Activated naive CD4-positive, alpha-beta T cell (primary cell): Measurements from ENCODE around the gene GRM6.

Experiments
- DNase-seq, 4 experiments: peaks; one replicate each; lab custom pipeline; 2025; lab: John Stamatoyannopoulos, UW

The GRM6 gene

GRCh38 chr5:178994580-178995340 is at the start of gene GRM6:
TSS of gene GRM6 (minus strand) at chr5:178995320. CDS start at chr5:178994944, 376 bp downstream.
- no peak for DNase-seq

GRCh38 chr5:179044765-179045164 is 49.6 kb upstream of the GRM6 start:
- no peak for DNase-seq

- DNase-seq = no peak
Measured at GRCh38 chr5:179033004-179033580, 38.0 kb upstream of the GRM6 start.

GRCh38 chr5:179023528-179024189 is 28.5 kb upstream of the GRM6 start, which contains the start of gene ZNF879:
TSS of gene ZNF879 (plus strand) at chr5:179023804. CDS start at chr5:179025005, 1,201 bp downstream.
- DNase-seq = peak; percentile 87 to 93 (median 90)

GRCh38 chr5:179008667-179009066 is 13.5 kb upstream of the GRM6 start:
- no peak for DNase-seq

- no peak for DNase-seq
Measured at GRCh38 chr5:179006564-179006963, 11.4 kb upstream of the GRM6 start.

GRCh38 chr5:178998441-178998840 is 3.3 kb upstream of the GRM6 start:
- DNase-seq = no peak

- DNase-seq = no peak
Measured at GRCh38 chr5:178997191-178997590, 2.1 kb upstream of the GRM6 start.

- no peak for DNase-seq
Measured at GRCh38 chr5:178996156-178996555, 1.0 kb upstream of the GRM6 start.

- DNase-seq = no peak
Measured at GRCh38 chr5:178995341-178995690, 196 bp upstream of the GRM6 start.

GRCh38 chr5:178993955-178994579 is 1.1 kb downstream of the GRM6 start:
- DNase-seq = no peak

GRCh38 chr5:178993236-178993765 is 1.8 kb downstream of the GRM6 start:
- DNase-seq = no peak

- no peak for DNase-seq
Measured at GRCh38 chr5:178992291-178992895, 2.7 kb downstream of the GRM6 start.

- DNase-seq = no peak
Measured at GRCh38 chr5:178991190-178992145, 3.7 kb downstream of the GRM6 start.

- DNase-seq = no peak
Measured at GRCh38 chr5:178990491-178990890, 4.6 kb downstream of the GRM6 start.

GRCh38 chr5:178989311-178989710 is 5.8 kb downstream of the GRM6 start:
- DNase-seq = no peak

- no peak for DNase-seq
Measured at GRCh38 chr5:178988436-178989220, 6.5 kb downstream of the GRM6 start.

GRCh38 chr5:178986326-178986960 is 8.7 kb downstream of the GRM6 start:
- DNase-seq = no peak
